GM18909 (cell line): Measurements from ENCODE around the gene LCN15.
"Not testable (repeated sequence)": the region's sequence is repeated elsewhere in the genome, so short reads cannot be mapped to it uniquely, and the experiment has no call there.

Source experiments
- ATAC-seq: cut with Tn5 transposase; IDR thresholded peaks from one replicate; pipeline ENCODE4 v1.9.1; 2021; ENCODE audit warnings: mild to moderate bottlenecking; ENCODE audit not compliant: unreplicated experiment, poor library complexity

LCN15 gene

DNA sequence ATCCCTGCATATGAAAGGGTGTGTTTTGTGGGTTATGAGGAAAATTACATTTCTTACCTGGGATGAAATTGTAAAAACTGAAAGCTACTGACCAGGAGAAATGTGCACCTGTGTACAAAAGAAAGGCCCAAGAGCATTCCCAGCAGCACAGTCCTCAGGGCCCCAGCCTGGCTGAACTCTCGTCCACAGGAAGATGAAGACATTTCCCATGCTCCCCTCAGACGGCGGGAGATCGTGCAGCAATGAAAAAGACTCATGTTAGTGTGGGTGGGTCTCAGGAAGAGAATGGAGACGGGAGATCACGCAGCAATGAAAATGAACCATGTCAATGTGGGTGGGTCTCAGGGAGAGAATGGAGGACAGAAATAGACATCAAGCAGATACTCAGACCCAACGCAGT, 12.6 kb upstream of the LCN15 start:
- ATAC-seq, result no peak

DNA sequence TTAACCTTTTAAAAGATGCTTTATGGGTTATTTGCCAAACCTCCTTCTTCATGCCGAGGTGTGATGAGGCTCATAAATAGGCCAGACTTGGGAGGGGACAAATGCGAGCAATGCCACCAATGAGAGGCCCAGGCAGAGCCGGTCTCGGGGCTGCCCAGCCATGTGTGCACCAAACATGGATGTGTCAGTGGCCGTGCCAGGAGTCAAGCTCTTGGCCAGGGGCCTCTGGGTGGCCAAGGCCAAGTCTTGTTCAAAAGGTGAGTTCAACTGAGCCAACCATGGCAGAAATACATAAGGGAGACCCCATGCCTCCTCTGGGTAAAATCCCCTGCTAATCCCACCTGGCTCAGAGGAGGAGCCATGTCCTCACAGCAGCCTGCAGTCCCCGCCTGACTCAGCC, 10.9 kb upstream of the LCN15 start:
- ATAC-seq, result no peak

DNA sequence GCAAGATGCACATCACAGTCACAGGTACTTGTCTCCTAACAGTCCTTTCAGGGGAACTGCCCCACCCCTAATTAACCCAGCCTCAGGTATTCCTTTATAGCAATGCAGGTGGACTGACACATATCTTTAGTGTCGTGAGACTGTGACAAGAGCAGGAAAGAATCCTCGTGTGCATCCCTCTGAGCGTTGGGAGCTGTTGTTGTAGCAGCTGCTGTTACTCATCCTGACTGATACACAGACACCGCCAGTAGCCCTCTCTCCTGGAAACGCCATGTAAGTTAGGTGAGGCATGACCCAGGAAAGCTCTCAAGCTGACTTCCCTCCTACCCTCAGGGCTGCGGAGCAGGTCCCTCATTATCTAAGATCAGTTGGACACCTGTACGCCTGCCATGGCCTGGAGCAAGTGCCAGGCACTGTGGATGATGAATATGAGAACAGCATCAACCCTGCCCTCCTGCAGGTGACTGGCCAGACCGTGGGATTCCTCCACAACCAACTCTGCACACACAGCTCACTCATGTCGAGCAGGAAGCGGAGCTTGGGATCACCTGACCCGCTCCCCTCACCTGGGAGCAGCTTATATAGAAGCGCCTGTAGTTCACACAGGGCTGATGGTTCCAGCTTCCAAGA, 10.2 kb upstream of the LCN15 start:
- ATAC-seq, result no peak

DNA sequence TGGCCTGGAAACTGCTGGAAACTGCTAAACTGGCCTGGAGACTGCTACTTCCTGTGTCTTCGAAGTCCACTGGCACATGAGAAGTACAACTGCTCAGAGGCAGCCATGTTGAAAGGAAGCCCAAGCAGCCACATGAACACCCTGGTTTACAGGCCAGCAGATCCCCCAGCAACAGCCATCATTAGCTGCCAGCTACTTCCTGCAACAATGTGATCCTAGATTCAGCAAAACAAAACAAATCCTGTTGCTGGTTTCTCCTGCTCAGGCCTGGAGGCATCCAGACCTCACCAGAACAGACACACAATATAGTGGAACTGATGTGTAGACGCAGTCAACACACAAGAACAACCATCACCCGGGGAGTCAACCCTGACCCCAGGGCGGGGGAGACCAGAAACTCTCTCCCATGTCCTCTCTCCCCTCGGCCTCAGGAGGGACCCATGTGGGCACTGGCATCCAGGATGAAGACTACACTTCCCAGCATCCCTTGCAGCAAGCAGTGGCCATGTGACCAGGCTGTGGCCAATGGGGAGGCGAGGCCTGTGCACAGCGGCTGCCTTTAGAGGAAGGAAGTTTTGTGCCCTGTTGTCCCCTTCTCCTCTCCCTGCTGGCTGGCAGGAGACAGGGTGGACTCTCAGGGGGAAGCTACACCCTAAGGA, 9.2 kb upstream of the LCN15 start:
- ATAC-seq, result no peak

DNA sequence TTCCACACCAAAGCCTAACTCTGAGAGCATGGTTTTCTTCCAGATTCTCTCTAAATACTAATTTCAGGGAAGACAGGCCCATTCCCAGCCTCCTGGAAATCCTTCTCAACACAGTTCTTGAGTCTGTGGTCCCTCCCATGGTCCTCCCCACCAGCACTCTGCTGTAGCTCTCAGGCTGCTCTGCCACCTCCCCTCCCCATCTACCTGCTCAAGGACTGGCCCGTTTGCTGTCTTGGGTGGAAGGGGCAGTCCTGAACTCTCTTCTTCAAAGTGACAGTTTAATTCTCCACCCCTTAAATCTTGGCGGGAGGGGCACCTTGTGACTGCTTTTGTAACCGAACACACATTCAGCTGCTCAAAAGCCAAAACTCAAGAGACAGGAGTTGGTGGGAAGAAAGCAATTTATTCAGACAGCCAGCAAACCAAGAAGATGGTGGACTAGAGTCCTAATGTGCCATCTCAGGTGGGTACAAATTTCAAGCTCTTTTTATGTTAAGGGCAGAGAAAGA, 7.6 kb upstream of the LCN15 start:
- no peak for ATAC-seq

DNA sequence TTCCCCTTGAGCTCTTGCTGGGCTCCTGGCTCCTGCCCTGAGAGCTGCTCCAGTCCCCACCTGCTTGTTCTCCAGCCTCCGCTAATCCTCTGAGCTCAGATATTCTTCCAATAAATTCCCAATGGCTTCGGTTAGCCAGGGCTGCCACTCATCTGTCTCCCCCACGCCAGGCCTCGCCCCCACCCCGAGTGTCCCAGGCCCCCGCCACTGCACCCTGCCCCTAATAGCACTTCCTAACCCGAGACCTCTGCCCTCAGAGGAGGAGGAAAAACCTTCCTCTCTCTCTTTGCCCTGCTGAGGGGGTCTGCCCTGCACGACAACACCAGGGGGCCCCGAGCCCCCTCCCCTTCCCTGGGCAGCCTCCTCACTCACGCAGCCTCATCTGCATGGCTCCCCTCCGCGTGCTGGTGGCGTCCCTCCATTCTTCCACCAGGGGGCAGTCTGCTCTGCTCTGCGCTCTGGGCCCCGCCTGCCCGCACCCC, 5.4 kb upstream of the LCN15 start:
- no peak for ATAC-seq

DNA sequence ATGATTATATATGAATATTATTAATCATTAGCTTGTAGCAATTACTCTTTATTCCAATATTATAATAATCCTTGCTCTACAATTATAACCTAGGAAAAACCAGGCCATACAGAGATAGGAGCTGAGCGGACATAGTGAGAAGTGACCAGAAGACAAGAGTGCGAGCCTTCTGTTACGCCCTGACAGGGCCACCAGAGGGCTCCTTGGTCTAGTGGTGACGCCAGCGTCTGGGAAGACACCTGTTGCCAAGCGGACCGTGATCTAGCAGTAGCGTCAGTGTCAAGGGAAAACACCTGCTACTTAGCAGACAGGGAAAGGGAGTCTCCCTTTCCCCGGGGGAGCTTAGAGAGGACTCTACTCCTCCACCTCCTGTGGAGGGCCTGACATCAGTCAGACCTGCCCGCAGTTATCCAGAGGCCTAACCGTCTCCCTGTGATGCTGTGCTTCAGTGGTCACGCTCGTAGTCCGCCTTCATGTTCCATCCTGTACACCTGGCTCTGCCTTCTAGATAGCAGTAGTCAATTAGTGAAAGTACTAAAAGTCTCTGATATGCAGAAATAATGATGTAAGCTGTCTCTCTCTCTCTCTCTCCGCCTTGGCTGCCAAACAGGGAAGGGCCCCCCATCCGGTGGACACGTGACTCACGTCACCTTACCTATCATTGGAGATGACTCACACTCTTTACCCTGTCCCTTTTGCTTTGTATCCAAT, 2.2 kb upstream of the LCN15 start:
- not testable (repeated sequence) for ATAC-seq

DNA sequence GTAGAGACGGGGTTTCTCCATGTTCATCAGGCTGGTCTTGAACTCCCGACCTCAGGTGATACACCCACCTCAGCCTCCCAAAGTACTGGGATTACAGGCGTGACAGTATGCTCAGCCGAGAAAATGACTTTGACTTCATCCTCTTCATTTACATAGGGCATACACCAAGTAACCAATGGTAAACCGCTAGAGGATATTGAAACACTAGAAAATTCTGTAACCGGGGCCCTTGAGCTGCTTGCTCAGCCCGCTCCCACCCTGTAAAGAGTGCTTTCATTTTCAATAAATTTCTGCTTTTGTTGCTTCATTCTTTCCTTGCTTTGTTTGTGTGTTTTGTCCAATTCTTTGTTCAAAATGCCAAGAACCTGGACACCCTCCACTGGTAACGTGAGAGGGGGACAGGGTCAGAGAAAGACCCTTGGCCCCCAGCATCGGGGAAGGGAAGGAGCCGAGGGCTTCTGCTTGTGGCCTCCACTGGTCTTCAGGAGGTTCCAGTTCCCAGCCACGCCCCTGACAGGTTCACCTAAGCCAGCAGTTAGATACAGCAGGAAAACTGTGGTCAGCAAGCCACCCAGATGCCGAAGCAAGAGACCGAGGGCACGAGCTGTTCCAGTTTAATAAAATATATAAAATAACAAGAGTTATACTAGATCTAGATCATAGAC, 1.6 kb upstream of the LCN15 start:
- not testable (repeated sequence) for ATAC-seq

DNA sequence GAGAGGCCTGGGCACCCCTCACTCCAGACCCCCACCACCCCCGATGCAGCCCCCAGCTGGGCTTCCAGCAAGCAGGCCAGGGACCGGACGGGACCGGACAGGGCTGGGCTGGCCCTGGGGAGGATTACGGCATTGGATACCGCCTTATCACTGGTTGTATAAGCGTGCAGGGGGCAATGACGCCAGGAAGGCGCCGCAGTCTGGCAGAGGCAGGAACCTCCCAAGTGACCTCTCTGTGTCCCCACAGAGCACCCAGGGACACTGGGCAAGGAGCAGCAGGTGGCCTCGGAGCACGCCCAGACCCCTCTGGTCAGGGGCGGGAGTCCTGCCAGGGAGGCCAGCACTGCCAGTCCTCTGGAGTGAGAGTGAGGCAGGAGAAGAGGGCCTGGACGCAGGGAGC, 723 bp upstream of the LCN15 start:
- ATAC-seq, result no peak

DNA sequence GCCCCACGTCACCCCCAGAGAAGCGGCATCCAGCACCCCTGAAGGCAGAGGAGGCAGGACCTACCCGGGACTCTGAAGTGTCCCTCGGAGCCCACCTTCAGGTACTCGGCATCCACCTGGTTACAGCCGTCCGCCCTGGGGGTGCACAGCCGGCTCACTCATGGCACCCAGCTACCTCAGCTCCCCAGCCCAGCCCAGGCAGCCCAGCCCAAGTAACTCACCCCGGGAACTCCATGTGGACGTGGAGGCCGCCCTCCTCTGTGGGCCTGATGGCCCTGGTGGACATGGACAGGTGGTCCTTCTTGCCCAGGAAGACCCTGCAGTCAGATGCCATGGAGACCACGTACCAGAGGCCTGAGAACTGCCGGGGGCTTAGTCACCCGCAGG, 676 bp downstream of the LCN15 start:
- ATAC-seq, result no peak

DNA sequence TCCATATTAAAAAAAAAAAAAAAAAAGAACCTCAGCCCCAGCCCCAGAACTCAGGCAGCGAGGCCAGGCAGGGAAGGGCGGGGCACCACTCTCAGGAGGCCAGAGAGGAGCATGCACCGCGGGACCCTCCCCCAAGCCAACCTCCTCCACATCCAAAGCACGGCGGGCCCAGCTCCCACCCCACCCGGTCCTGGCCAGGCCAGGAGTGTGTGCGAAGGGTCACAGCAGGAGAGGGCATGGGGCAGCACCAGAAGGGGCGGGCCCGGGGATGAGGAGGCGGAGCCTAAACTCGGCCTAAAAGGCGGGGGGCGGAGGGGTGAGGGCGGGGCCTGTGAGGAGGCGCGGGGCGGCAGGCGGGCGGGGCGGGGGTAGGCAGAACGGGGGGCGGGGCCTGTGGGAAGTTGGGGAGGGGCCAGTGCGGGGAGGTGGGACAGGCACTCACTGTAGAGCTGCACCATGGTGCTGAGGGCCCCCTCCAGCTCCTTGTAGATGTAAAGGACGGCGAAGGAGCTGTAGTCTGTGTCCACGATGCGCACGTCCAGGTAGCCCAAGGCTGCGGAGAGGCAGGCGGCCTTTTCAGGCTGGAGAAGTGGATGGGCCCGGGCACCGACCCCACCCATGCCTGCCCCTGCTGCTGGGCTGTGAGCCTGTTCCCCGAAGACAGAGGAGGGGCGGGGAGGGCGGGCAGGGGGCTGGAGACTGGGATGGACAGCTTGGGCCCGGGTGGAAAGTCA, 1.2 kb downstream of the LCN15 start:
- no peak for ATAC-seq

DNA sequence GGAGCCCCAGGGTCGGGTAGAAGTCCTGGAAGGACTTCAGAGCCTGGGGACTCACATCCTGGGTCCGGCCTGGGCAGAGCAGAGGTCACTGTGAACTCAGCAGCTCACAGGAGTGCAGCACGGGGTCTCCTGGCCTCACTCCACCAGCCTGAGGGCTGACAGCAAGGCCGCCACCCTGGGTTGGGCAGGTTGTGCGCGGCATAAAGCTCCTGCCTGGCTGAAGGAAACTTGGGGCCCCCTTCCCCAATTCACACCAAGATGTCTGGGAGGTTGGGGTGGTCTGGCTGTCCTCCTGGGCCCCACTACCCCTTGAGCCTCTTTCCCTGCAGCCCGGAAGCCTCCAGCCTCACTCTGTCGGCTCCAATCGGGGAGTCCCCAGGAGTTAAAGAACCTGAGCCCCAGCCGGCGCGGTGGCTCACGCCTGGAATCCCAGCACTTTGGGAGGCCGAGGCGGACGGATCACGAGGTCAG, 2.1 kb downstream of the LCN15 start:
- no peak for ATAC-seq

DNA sequence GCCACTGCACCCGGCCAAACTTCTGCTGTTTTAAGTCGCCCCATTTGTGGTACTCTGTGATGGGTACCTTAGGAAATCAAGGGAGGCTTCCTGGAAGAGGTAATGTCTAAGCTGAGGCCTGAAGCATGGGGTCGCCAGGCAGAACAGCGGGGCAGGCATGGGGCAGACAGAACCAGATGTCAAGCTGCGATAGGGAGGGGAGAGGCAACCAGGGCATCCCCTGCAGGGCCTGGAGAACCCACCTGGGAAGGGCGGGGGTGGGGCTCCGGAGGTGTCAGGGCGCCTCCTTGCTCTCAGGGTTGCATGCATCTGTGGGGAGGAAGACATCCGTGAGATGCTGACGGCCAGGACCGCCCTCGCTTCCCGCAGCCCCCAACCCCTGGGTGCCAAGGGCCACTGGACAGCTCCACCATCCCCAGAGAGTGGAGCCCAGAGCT, 2.8 kb downstream of the LCN15 start:
- ATAC-seq, result no peak

DNA sequence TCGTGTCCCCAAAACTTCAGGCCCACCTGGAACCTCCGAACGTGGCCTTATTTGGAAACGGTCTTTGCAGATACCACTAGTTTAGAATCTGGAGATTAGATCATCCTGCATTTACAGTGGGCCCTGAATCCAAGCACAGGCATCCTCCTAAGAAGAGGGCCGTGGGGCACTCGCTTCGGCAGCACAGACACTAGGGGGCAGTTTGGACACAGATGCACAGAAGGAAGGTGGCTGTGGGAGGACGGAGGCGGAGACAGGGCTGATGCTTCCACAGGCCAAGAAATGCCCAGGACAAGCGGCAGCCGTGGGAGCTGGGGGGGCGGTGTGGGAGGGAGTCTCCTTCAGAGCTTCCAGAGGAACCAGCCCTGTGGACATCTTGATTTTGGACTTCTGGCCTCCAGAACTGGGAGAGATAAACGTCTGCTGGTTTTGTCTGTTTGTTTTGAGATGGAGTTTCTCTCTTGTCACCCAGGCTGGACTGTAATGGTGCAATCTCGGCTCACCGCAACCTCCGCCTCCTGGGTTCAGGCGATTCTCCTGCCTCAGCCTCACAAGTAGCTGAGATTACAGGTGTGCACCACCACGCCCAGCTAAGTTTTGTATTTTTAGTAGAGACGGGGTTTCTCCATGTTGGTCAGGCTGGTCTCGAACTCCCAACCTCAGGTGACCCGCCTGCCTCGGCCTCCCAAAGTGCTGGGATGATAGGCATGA, 3.3 kb downstream of the LCN15 start:
- ATAC-seq, result not testable (repeated sequence)

DNA sequence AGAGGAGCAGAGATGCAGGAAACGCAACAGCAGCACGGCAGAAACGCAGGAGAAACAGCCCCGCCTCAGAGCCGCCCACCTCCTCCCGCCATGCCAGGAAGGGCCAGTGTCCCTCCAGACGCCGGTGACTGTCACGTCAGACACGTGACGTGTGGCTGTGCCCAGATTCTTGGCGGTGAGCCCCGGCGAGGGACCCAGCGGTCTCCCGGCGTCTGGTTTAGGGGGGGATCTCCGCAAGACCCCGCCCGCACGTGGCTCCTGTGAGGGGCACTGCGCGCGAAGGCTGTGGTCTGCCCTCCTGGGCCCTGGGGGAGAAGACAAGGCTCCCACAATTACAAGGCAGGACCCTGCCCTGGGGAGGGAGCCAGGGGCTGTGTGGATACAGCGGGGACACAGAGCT, 3.9 kb downstream of the LCN15 start:
- no peak for ATAC-seq

DNA sequence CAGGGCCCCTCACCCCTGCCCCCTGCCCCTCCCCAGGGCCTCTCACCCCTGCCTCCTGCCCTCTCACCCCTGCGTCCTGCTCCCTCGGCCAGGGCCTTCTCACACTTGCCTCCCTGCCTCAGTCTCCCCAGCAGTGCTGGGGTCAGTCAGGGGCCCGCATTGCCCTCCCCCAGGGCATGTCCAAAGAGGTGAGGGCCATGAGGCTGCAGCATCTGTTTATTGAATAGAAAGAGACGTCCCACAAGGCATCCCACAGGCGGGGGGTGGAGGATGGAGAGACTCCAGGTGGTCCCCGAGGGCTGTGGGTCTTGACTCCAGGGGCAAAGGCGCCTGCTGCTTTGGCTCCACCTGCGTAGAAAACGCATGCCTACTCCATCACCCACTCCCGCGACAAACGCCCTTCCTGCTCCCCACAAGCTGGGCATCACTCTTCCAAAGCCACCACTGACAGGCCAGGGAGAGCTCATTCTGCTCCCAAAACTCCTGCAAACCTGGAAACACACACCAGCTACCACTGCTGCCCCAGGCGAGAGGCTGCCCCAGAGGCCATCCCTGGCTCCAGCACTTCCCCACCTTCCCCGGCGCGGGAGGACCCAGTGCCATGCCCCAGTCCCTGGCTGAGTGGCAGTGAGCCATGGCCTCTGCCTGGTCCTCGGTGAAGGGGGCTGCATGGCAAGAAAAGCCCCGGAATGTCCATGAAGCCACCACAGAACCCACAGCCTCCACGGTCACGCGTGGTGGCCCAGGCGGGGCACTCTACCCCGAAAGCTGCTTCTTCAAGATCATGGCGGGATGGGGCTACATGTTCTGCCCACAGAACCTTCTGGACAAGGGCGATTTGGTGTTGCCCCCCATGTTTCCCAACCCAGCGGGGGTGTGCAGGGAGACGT, 4.6 kb downstream of the LCN15 start:
- ATAC-seq, result no peak

DNA sequence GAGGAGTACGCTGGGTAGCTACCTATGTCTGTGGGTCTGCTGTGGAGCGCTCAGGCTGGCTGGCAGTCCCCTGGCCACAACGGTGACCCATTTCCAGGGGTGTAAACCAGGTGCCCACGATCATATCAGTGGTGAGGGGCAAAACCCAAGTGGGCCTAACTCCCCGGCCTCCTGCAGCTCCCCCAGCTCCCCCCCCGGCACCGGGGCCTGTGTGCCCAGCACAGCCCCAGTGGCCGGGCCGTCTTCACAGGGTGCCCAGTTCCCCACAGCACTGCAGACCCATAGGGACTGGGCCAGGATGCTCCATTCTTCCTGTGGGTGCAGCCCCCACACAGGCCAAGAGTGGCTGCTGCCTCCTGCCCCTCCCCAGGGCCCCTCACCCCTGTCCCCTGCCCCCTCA, 5.3 kb downstream of the LCN15 start:
- no peak for ATAC-seq

DNA sequence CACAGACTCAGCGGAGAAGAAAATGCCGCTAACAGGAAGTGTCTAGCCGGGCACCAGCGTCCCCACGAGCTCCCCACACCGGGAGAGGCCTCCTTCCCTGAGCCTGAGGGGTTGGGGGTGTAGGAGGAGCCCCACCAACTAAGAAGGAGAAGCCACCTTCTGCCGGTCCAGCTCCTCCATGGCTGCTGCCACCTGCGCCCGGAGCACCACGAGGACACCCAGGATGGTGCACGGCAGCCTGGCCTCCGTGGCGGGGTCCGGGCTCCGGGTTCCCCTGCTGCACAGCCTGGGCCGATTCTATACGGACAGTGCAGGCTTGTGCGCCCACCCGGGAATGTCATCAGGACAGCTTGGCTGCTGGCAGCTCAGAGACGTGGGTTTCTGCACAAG, 6.6 kb downstream of the LCN15 start:
- no peak for ATAC-seq

DNA sequence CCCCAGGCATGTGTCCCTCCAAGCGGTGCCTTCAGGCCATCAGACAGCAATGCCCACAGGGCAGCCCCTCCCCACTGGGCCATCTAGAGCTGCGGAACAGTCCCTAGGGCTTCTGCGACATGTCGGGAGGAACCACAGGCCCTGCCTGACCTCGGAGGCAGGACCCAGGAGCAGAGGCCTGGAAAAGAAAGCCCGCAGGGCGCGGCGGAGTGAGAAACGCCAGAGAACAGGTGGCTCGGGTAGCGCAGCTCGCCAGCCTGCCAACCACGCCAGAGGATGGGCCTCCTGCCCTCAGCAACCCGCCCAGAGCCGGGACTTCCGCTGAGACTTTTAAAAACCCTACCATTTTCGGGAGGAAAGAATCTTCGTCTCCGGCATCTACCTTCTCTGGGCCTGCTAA, 7.0 kb downstream of the LCN15 start:
- no peak for ATAC-seq
